GM18868 (cell line): Measurements from ENCODE around the gene KCND3.

Experiments
- ATAC-seq: cut with Tn5 transposase; IDR thresholded peaks from one replicate; pipeline ENCODE4 v1.9.1; 2021; ENCODE audit warnings: mild to moderate bottlenecking, moderate library complexity; ENCODE audit not compliant: unreplicated experiment

Gene KCND3

GRCh38 chr1:111988743-111989453 is 570 bp downstream of the KCND3 start:
- ATAC-seq, result no peak

- ATAC-seq, result no peak
These were observed 1.1 kb downstream of the KCND3 start for GRCh38 chr1:111988377-111988742.

- ATAC-seq, result no peak
These were observed 2.0 kb downstream of the KCND3 start for GRCh38 chr1:111987502-111987901.

GRCh38 chr1:111983500-111983899 is 6.0 kb downstream of the KCND3 start:
- ATAC-seq, result no peak

GRCh38 chr1:111982428-111982827 is 7.0 kb downstream of the KCND3 start:
- ATAC-seq, result no peak

GRCh38 chr1:111981871-111982270 is 7.6 kb downstream of the KCND3 start:
- ATAC-seq, result no peak

- no peak for ATAC-seq
These were observed 8.4 kb downstream of the KCND3 start for GRCh38 chr1:111981090-111981489.

- no peak for ATAC-seq
These were observed 8.8 kb downstream of the KCND3 start for GRCh38 chr1:111980686-111981085.

- ATAC-seq, result no peak
These were observed 10.8 kb downstream of the KCND3 start for GRCh38 chr1:111978695-111979094.

GRCh38 chr1:111977378-111977777 is 12.1 kb downstream of the KCND3 start:
- ATAC-seq, result no peak

GRCh38 chr1:111976842-111977241 is 12.6 kb downstream of the KCND3 start:
- ATAC-seq, result no peak

- ATAC-seq, result no peak
These were observed 13.1 kb downstream of the KCND3 start for GRCh38 chr1:111976332-111976731.

- no peak for ATAC-seq
These were observed 16.2 kb downstream of the KCND3 start for GRCh38 chr1:111973150-111973790.

GRCh38 chr1:111971396-111971795 is 18.1 kb downstream of the KCND3 start:
- ATAC-seq, result no peak

- no peak for ATAC-seq
These were observed 21.0 kb downstream of the KCND3 start for GRCh38 chr1:111968511-111968910.

- ATAC-seq, result no peak
These were observed 21.6 kb downstream of the KCND3 start for GRCh38 chr1:111967886-111968285.

- no peak for ATAC-seq
These were observed 22.3 kb downstream of the KCND3 start for GRCh38 chr1:111967067-111967690.

GRCh38 chr1:111965781-111966443 is 23.6 kb downstream of the KCND3 start:
- no peak for ATAC-seq

GRCh38 chr1:111963985-111964738 is 25.3 kb downstream of the KCND3 start:
- ATAC-seq, result no peak

- ATAC-seq, result no peak
These were observed 27.5 kb downstream of the KCND3 start for GRCh38 chr1:111961773-111962565.
